OCI-M1 (cell line): ENCODE results near the gene APOM.

ENCODE experiments used
- DNase-seq: peaks from one replicate; lab custom pipeline; 2025; lab: John Stamatoyannopoulos, UW

Gene APOM

GRCh38 chr6:31707701-31708100 is 52.0 kb downstream of the APOM start:
- no peak for DNase-seq
